CD4-positive, CD25-positive, alpha-beta regulatory T cell (primary cell): Measurements from ENCODE around the gene SUDS3. TPM values are rescaled to one million over a fixed set of nuclear protein-coding genes. Genes with fewer than 3 reads are reported as not detected.

Experiments
- ATAC-seq, 2 donors: fragments of 150-1000 bp; cut with Tn5 transposase; one replicate each; pipeline ENCODE4 v1.10.0; 2021; ENCODE audit warnings: low read depth in 2 of 2, moderate number of reproducible peaks in 2 of 2, moderate library complexity in 1 of 2
- DNase-seq, 3 donors: peaks; one replicate each; pipeline versions ENCODE4 v3.0.0 to v3.0.0-alpha.2; 2012 to 2022; ENCODE audit warnings: mixed read lengths in 1 of 3
- H3K27ac ChIP-seq: one replicate; pipeline ENCODE4 v1.7.0; 2013; ENCODE audit warnings: mild to moderate bottlenecking, low read length; ENCODE audit not compliant: insufficient read depth, poor library complexity, severe bottlenecking
- H3K27me3 ChIP-seq: one replicate; pipeline ENCODE4 v1.7.0; 2013; ENCODE audit warnings: low read length; ENCODE audit not compliant: control insufficient read depth, insufficient read depth
- H3K36me3 ChIP-seq: one replicate; pipeline ENCODE4 v1.7.0; 2013; ENCODE audit warnings: mild to moderate bottlenecking, low read length, moderate library complexity; ENCODE audit not compliant: control insufficient read depth, insufficient read depth
- H3K4me1 ChIP-seq: 2 replicates; pipeline ENCODE4 v1.7.0; 2013; ENCODE audit warnings: mild to moderate bottlenecking, low read length; ENCODE audit not compliant: insufficient read depth, control insufficient read depth, poor library complexity, severe bottlenecking
- H3K4me3 ChIP-seq: one replicate; pipeline ENCODE4 v1.7.0; 2013; ENCODE audit warnings: low read depth, mild to moderate bottlenecking, low read length, moderate library complexity
- H3K9me3 ChIP-seq, 2 experiments: 1 replicate in 1 of 2; 2 replicates in 1 of 2; pipeline ENCODE4 v1.7.0; 2013; ENCODE audit warnings: low read length in 2 of 2, mild to moderate bottlenecking in 1 of 2, moderate library complexity in 1 of 2; ENCODE audit not compliant: control insufficient read depth in 2 of 2
- H3K27ac Mint-ChIP-seq, 3 donors: one replicate each; pipeline ENCODE4 v1.8.0; 2020 to 2022; ENCODE audit warnings: mild to moderate bottlenecking in 3 of 3, mixed read lengths in 3 of 3, moderate library complexity in 2 of 3
- H3K27me3 Mint-ChIP-seq: one replicate; pipeline ENCODE4 v1.8.0; 2022; ENCODE audit warnings: mild to moderate bottlenecking, mixed read lengths
- H3K36me3 Mint-ChIP-seq: one replicate; pipeline ENCODE4 v1.8.0; 2020; ENCODE audit warnings: mixed read lengths
- H3K4me1 Mint-ChIP-seq, 4 donors: one replicate each; pipeline ENCODE4 v1.8.0; 2020 to 2022; ENCODE audit warnings: mixed read lengths in 4 of 4, mild to moderate bottlenecking in 1 of 4
- H3K4me3 Mint-ChIP-seq, 4 donors: one replicate each; pipeline ENCODE4 v1.8.0; 2020 to 2022; ENCODE audit warnings: mild to moderate bottlenecking in 4 of 4, mixed read lengths in 4 of 4, moderate library complexity in 3 of 4
- H3K9me3 Mint-ChIP-seq, 7 donors: one replicate each; pipeline ENCODE4 v1.8.0; 2020 to 2022; ENCODE audit warnings: mixed read lengths in 7 of 7, mild to moderate bottlenecking in 3 of 7, moderate library complexity in 2 of 7
- polyA plus RNA-seq, 4 donors: library from polyadenylated mRNA; unstranded; fragments of 300-500 nt; fragmentation: Illumina TruSeq; gene quantifications; one replicate each; pipeline ENCODE4 v1.2.3, GENCODE V29; 2021
- total RNA-seq: library from RNA; stranded (reverse); gene quantifications from one replicate; pipeline ENCODE4 v1.2.3, GENCODE V29; 2022

The SUDS3 gene
- total RNA-seq = 29.9 TPM
- 10 to 100 TPM; 13.0 to 14.5 (median 13.6) TPM for polyA plus RNA-seq

GRCh38 chr12:118376089-118377020, at the start of gene SUDS3:
TSS of gene SUDS3 (plus strand) at chr12:118376555. CDS start at chr12:118376692, 137 bp downstream.
- no peaks in the 10 kb centered on the region for H3K27me3 Mint-ChIP-seq
- no peaks in the 10 kb centered on the region for H3K9me3 Mint-ChIP-seq
- peak within 1 kb of the TSS; percentile 97 to 99 (median 99) for H3K27ac Mint-ChIP-seq
- H3K4me1 Mint-ChIP-seq = peaks cover 16 to 55% (median 37%) of the 10 kb centered on the region in 4 donors
- Histone ChIP-seq H3K36me3 (peaks cover 15% of the 10 kb centered on the region), H3K4me3 (peak within 1 kb of the TSS; percentile 92), H3K4me1 (peaks cover 30% of the 10 kb centered on the region), H3K9me3 (no peaks in the 10 kb centered on the region), H3K27me3 (no peaks in the 10 kb centered on the region), H3K27ac (peak within 1 kb of the TSS; percentile 92)
- peak; percentile 87 to 95 (median 90) for DNase-seq
- peak within 1 kb of the TSS; percentile 86 to 98 (median 97) for H3K4me3 Mint-ChIP-seq
- peak; percentile 36 for ATAC-seq
- H3K36me3 Mint-ChIP-seq = no peaks in the 10 kb centered on the region

DNA sequence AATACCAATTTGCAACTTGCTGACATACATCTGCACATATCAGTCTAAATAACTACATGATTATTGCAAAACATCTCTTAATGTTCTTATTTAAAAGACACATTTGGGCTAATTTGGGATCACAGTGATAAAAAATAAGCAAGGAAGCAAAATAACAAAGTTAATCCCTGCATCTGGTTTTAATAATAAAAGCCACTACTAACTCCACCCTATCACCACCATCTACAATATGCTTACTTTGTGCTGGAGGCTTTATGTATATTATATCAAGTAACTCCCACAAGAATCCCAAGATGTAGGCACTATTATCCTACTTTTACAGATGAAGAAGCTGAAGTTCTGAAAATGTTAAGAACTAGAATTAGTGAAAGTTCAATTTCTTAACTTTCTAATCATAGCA, 49.4 kb upstream of the SUDS3 start:
- no peak overlapping the region for H3K4me3 Mint-ChIP-seq
- DNase-seq = no peak
- H3K4me1 ChIP-seq = no peaks in the 10 kb centered on the region
- H3K36me3 ChIP-seq = peaks cover 4% of the 10 kb centered on the region
- no peak overlapping the region for H3K27ac ChIP-seq
- H3K4me1 Mint-ChIP-seq = peaks cover 41 to 55% (median 49%) of the 10 kb centered on the region in 4 donors
- H3K36me3 Mint-ChIP-seq = peaks cover 15% of the 10 kb centered on the region
- no peaks in the 10 kb centered on the region for H3K27me3 ChIP-seq
- no peak overlapping the region for H3K4me3 ChIP-seq
- no peaks in the 10 kb centered on the region for H3K27me3 Mint-ChIP-seq
- no peak overlapping the region for H3K27ac Mint-ChIP-seq
- H3K9me3 Mint-ChIP-seq = no peaks in the 10 kb centered on the region
- ATAC-seq = no peak
- no peaks in the 10 kb centered on the region for H3K9me3 ChIP-seq

- no peaks in the 10 kb centered on the region for H3K9me3 Mint-ChIP-seq
- Histone ChIP-seq H3K27ac (no peak overlapping the region), H3K36me3 (peaks cover 4% of the 10 kb centered on the region), H3K4me1 (no peaks in the 10 kb centered on the region), H3K9me3 (no peaks in the 10 kb centered on the region), H3K27me3 (no peaks in the 10 kb centered on the region), H3K4me3 (no peak overlapping the region)
- H3K27ac Mint-ChIP-seq = no peak overlapping the region
- H3K4me3 Mint-ChIP-seq = no peak overlapping the region
- peaks cover 41 to 58% (median 51%) of the 10 kb centered on the region in 4 donors for H3K4me1 Mint-ChIP-seq
- H3K36me3 Mint-ChIP-seq = peaks cover 15% of the 10 kb centered on the region
- DNase-seq (no peak), ATAC-seq (no peak)
- no peaks in the 10 kb centered on the region for H3K27me3 Mint-ChIP-seq
Observed at GRCh38 chr12:118327391-118327790, 49.0 kb upstream of the SUDS3 start.

- H3K9me3 Mint-ChIP-seq = no peaks in the 10 kb centered on the region
- ATAC-seq = no peak
- H3K4me3 Mint-ChIP-seq = no peak overlapping the region
- peaks cover 21% of the 10 kb centered on the region for H3K36me3 Mint-ChIP-seq
- no peak overlapping the region for H3K27ac ChIP-seq
- no peak for DNase-seq
- H3K36me3 ChIP-seq = peaks cover 4% of the 10 kb centered on the region
- H3K4me1 ChIP-seq = no peaks in the 10 kb centered on the region
- no peaks in the 10 kb centered on the region for H3K27me3 ChIP-seq
- H3K4me3 ChIP-seq = no peak overlapping the region
- peaks cover 35 to 64% (median 53%) of the 10 kb centered on the region in 4 donors for H3K4me1 Mint-ChIP-seq
- no peaks in the 10 kb centered on the region for H3K9me3 ChIP-seq
- H3K27me3 Mint-ChIP-seq = no peaks in the 10 kb centered on the region
- H3K27ac Mint-ChIP-seq = peak overlapping the region in 1 of 3 donors; percentile 35
Observed at GRCh38 chr12:118328486-118329330, 47.6 kb upstream of the SUDS3 start.

GRCh38 chr12:118330421-118331018, 45.8 kb upstream of the SUDS3 start:
- H3K36me3 ChIP-seq = peaks cover 7% of the 10 kb centered on the region
- no peaks in the 10 kb centered on the region for H3K27me3 ChIP-seq
- no peak for DNase-seq
- peak in 1 of 2 donors; percentile 43 for ATAC-seq
- H3K27ac ChIP-seq = no peak overlapping the region
- peak overlapping the region in 2 of 3 donors; percentile 2 to 3 for H3K27ac Mint-ChIP-seq
- no peaks in the 10 kb centered on the region for H3K27me3 Mint-ChIP-seq
- H3K4me1 Mint-ChIP-seq = peaks cover 27 to 58% (median 49%) of the 10 kb centered on the region in 4 donors
- H3K9me3 Mint-ChIP-seq = no peaks in the 10 kb centered on the region
- no peaks in the 10 kb centered on the region for H3K4me1 ChIP-seq
- H3K9me3 ChIP-seq = no peaks in the 10 kb centered on the region
- peak overlapping the region in 1 of 4 donors; percentile 65 for H3K4me3 Mint-ChIP-seq
- peaks cover 28% of the 10 kb centered on the region for H3K36me3 Mint-ChIP-seq
- H3K4me3 ChIP-seq = no peak overlapping the region

DNA sequence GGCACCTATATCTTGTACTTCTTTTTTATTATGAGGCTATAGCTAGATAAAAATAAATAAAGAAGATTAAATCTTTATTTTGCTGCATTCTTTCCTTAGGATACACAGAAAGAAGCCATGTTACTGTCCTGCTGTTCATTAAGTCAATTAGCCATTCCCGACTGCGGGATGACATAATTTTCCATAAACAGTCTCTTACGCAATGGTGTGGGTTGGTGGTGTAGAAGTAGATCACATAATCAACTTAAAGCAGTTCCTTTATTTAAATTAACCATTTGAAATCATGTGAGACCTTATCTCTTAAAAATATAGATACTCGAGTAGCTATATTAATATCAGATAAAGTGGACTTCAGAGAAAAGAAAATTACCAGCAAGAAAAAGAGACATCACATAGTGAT, 43.8 kb upstream of the SUDS3 start:
- Mint-ChIP-seq H3K36me3 (peaks cover 38% of the 10 kb centered on the region), H3K4me1 (peaks cover 34 to 72% (median 51%) of the 10 kb centered on the region in 4 donors), H3K9me3 (no peaks in the 10 kb centered on the region), H3K4me3 (no peak overlapping the region), H3K27ac (peak overlapping the region in 1 of 3 donors; percentile 56), H3K27me3 (no peaks in the 10 kb centered on the region)
- DNase-seq (no peak), ATAC-seq (no peak)
- H3K27ac ChIP-seq = no peak overlapping the region
- no peaks in the 10 kb centered on the region for H3K9me3 ChIP-seq
- H3K4me3 ChIP-seq = no peak overlapping the region
- no peaks in the 10 kb centered on the region for H3K4me1 ChIP-seq
- no peaks in the 10 kb centered on the region for H3K27me3 ChIP-seq
- H3K36me3 ChIP-seq = peaks cover 3% of the 10 kb centered on the region

DNA sequence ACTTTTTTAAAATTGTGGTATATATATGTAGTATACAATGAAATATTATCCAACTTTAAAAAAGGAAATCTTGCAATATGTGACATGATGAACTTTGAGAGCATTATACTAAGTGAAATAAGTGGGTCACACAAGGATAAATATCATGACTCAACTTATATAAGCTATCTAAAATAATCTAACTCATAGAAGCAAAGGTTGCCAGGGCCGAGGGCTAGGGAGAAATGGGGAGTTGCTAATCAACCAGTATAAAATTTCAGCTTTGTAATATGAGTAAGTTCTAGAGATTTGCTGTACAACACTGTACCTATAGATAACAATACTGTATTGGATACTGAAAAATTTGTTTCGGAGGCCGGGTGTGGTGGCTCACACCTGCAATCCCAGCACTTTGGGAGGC, 42.1 kb upstream of the SUDS3 start:
- Mint-ChIP-seq H3K27me3 (no peaks in the 10 kb centered on the region), H3K4me1 (peaks cover 38 to 71% (median 51%) of the 10 kb centered on the region in 4 donors), H3K9me3 (no peaks in the 10 kb centered on the region), H3K27ac (peak overlapping the region in 1 of 3 donors; percentile 80), H3K4me3 (no peak overlapping the region), H3K36me3 (peaks cover 47% of the 10 kb centered on the region)
- H3K36me3 ChIP-seq = peaks cover 3% of the 10 kb centered on the region
- ATAC-seq = no peak
- no peaks in the 10 kb centered on the region for H3K4me1 ChIP-seq
- no peak overlapping the region for H3K4me3 ChIP-seq
- H3K27ac ChIP-seq = no peak overlapping the region
- H3K27me3 ChIP-seq = no peaks in the 10 kb centered on the region
- DNase-seq = no peak
- no peaks in the 10 kb centered on the region for H3K9me3 ChIP-seq
